Peyer's patch (tissue), 4 donors: ENCODE measurements around the gene NELL1.

Experiments used
- CTCF ChIP-seq, 6 experiments: fragments of 450-650 bp in 4 of 6; fragments of 200-600 bp in 2 of 6; sonication (generic) in 1 of 6; IDR thresholded peaks; one replicate each; pipeline ENCODE4 v1.5.1; 2017 to 2019; ENCODE audit warnings: antibody characterized with exemption in 6 of 6, mild to moderate bottlenecking in 3 of 6, moderate library complexity in 1 of 6
- POLR2A ChIP-seq, 2 donors: fragments of 450-650 bp; IDR thresholded peaks; one replicate each; pipeline ENCODE4 v1.5.1; 2017; ENCODE audit warnings: antibody characterized with exemption in 2 of 2, mild to moderate bottlenecking in 2 of 2, moderate library complexity in 2 of 2

- no peak for TF ChIP-seq CTCF (IDR thresholded peaks at IDR 0.05)
- no peak for TF ChIP-seq POLR2A (IDR thresholded peaks at IDR 0.05)
These were observed 440.0 kb downstream of the NELL1 start for GRCh38 chr11:21109341-21109740.
